MCF 10A (cell line): ENCODE results near the gene MBD3L2. TPM values are rescaled to one million over a fixed set of nuclear protein-coding genes. Genes with fewer than 3 reads are reported as not detected.
A peak's percentile ranks its signal among the peaks of the same experiment; 100 is the strongest.

Experiments
- BruUV-seq: library from RNA; stranded (reverse); fragments of 400-500 nt; replicated peaks from 2 replicates; lab custom pipeline; 2021; lab: Mats Ljungman, UMichigan
- CTCF ChIA-PET: fragments of 300-600 bp; sonication (Branson Sonifier 250); formaldehyde crosslinking; extraction: SDS; loops from one replicate; lab custom pipeline; 2021; ENCODE audit warnings: antibody characterized with exemption, inconsistent platforms; lab: Yijun Ruan, JAX
- POLR2A ChIA-PET: fragments of 300-600, 350-650 bp; sonication (Branson Sonifier 250); formaldehyde crosslinking; extraction: SDS; loops from one replicate; lab custom pipeline; 2020; ENCODE audit warnings: antibody characterized with exemption, inconsistent platforms; lab: Yijun Ruan, JAX
- DNase-seq: peaks from one replicate; pipeline ENCODE4 v3.0.0-alpha.2; 2018; ENCODE audit not compliant: unreplicated experiment
- H3K27ac Mint-ChIP-seq: one replicate; pipeline ENCODE4 v1.8.0; 2022; ENCODE audit warnings: mild to moderate bottlenecking, low read depth, mixed read lengths; ENCODE audit not compliant: unreplicated experiment
- H3K27me3 Mint-ChIP-seq: one replicate; pipeline ENCODE4 v1.8.0; 2022; ENCODE audit warnings: mixed read lengths; ENCODE audit not compliant: insufficient read depth, unreplicated experiment
- H3K36me3 Mint-ChIP-seq: one replicate; pipeline ENCODE4 v1.8.0; 2022; ENCODE audit warnings: mild to moderate bottlenecking, moderate library complexity, mixed read lengths; ENCODE audit not compliant: insufficient read depth, unreplicated experiment
- H3K4me1 Mint-ChIP-seq: one replicate; pipeline ENCODE4 v1.8.0; 2022; ENCODE audit warnings: mixed read lengths; ENCODE audit not compliant: insufficient read depth, unreplicated experiment
- H3K4me3 Mint-ChIP-seq: one replicate; pipeline ENCODE4 v1.8.0; 2022; ENCODE audit warnings: mild to moderate bottlenecking, moderate library complexity, mixed read lengths; ENCODE audit not compliant: unreplicated experiment
- H3K9me3 Mint-ChIP-seq: one replicate; pipeline ENCODE4 v1.8.0; 2022; ENCODE audit warnings: mixed read lengths; ENCODE audit not compliant: unreplicated experiment
- intact Hi-C: fragments of 100-400 bp; cut with micrococcal nuclease; formaldehyde crosslinking; loops from 2 replicates; pipeline ENCODE4 v1.14.1; 2022
- total RNA-seq: library from RNA; stranded (reverse); gene quantifications from 2 replicates; pipeline ENCODE4 v1.2.3, GENCODE V29; 2022
- TF ChIP-seq, protein P1 (sequence below): fragments of 200-600 bp; IDR thresholded peaks from one replicate; pipeline ENCODE4 v1.8.0; 2022; ENCODE audit warnings: antibody characterized with exemption, mild to moderate bottlenecking; ENCODE audit not compliant: unreplicated experiment

Gene MBD3L2
- total RNA-seq, 1 experiment from 2014 or later, result not detected

GRCh38 chr19:7098096-7098495 lies 49.0 kb downstream of the MBD3L2 start:
- BruUV-seq, result no TSS peak
- DNase-seq, result no peak
- no peak overlapping the region for H3K27ac Mint-ChIP-seq
- no peaks in the 10 kb centered on the region for H3K27me3 Mint-ChIP-seq
- ChIA-PET POLR2A (interaction anchor here (0.9 to 1.5 kb wide), 2 partner anchors 28 to 532 kb away, joined by 4 to 5 read pairs; partner anchors contain the start of gene ZNF557), CTCF (interaction anchor here (0.6 kb wide), 1 partner anchor 436 kb away, joined by 3 read pairs; no protein-coding TSS in a partner anchor)
- peaks cover 7% of the 10 kb centered on the region for H3K36me3 Mint-ChIP-seq
- H3K4me3 Mint-ChIP-seq, result peak overlapping the region; percentile 99
- TF ChIP-seq, protein P1, sequence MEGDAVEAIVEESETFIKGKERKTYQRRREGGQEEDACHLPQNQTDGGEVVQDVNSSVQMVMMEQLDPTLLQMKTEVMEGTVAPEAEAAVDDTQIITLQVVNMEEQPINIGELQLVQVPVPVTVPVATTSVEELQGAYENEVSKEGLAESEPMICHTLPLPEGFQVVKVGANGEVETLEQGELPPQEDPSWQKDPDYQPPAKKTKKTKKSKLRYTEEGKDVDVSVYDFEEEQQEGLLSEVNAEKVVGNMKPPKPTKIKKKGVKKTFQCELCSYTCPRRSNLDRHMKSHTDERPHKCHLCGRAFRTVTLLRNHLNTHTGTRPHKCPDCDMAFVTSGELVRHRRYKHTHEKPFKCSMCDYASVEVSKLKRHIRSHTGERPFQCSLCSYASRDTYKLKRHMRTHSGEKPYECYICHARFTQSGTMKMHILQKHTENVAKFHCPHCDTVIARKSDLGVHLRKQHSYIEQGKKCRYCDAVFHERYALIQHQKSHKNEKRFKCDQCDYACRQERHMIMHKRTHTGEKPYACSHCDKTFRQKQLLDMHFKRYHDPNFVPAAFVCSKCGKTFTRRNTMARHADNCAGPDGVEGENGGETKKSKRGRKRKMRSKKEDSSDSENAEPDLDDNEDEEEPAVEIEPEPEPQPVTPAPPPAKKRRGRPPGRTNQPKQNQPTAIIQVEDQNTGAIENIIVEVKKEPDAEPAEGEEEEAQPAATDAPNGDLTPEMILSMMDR, result no peak
- intact Hi-C loops, result no loop called here
- H3K9me3 Mint-ChIP-seq, result peaks cover 7% of the 10 kb centered on the region
- peaks cover 7% of the 10 kb centered on the region for H3K4me1 Mint-ChIP-seq

DNA sequence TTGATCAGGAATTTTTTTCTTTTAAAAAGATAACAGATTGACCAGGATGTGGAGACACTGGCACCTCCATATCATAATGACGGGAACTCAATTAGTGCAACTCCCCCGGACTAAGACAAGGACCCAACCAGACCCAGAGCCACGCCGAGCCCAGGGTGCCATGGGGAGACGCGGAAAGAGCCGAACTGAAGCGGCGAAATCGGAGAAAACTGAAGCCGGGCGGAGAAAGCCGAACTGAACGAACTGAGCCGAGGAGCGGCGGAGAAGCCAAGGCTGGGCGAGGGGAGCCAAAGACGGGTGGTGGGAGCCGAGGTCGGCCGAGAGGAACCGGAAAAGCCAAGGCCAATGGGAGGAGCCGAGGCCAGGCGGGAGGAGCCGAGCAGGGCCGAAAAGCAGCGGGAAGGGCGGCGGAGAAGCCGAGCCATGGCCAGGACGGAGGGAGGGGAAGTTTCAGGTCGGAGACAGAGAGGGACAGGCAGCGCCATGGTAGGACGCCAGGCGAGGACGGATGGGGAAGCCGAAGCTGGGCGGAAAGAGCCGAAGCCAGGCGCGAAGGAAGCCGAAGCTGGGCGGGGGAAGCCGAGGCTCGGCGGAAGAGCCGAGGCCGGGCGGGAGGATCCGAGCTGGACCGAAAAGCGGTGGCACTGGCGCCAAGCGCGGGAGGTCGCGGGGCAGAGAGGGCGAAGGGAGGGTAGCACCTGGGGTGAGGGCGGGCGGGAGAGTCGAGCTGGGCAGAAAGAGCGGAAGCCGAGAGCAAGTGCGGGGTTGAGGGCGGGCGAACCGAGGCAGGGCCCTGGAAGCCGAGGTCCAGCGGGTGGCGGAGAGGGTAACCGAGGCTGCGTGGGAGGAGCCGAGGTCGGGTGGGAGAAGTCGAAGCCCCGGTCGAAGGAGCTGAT lies 49.8 kb downstream of the MBD3L2 start:
- TF ChIP-seq, protein P1, result no peak
- Mint-ChIP-seq H3K9me3 (peaks cover 7% of the 10 kb centered on the region), H3K4me1 (peaks cover 7% of the 10 kb centered on the region), H3K27ac (peak overlapping the region; percentile 96), H3K4me3 (peak overlapping the region; percentile 99), H3K36me3 (peaks cover 7% of the 10 kb centered on the region), H3K27me3 (no peaks in the 10 kb centered on the region)
- ChIA-PET CTCF (interaction anchor here (0.5 to 2.0 kb wide), 11 partner anchors 14 to 488 kb away, joined by 3 to 5 read pairs (median 3); no protein-coding TSS in a partner anchor), POLR2A (interaction anchor here (0.6 to 1.5 kb wide), 7 partner anchors 13 to 531 kb away, joined by 3 to 13 read pairs (median 4); partner anchors contain the start of genes MCOLN1 and ZNF557)
- no TSS peak for BruUV-seq
- peak; percentile 92 for DNase-seq
- intact Hi-C loops, result no loop called here

DNA sequence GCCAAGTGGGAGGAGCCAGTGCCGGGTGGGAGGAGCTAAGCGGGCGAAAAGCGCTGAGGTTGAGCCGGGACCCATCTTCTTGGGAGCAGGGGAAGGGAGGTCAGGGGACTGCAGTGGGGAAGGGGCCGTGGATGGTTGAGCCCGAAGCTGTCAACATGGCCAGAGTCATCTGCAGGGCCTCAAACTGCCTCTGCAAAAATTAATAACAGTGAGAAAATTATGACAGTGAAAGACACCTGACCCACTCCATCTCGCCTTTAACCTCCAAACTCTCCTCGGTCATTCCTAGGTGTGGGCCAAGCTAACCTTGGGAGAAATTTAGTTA lies 50.4 kb downstream of the MBD3L2 start:
- peaks cover 7% of the 10 kb centered on the region for H3K4me1 Mint-ChIP-seq
- peaks cover 7% of the 10 kb centered on the region for H3K9me3 Mint-ChIP-seq
- H3K27me3 Mint-ChIP-seq, result no peaks in the 10 kb centered on the region
- peak overlapping the region; percentile 96 for H3K27ac Mint-ChIP-seq
- H3K36me3 Mint-ChIP-seq, result peaks cover 7% of the 10 kb centered on the region
- no peak for DNase-seq
- BruUV-seq, result no TSS peak
- POLR2A ChIA-PET, result interaction anchor here (0.5 to 1.5 kb wide), 8 partner anchors 14 to 531 kb away, joined by 3 to 13 read pairs (median 4); partner anchors contain the start of genes MCOLN1 and ZNF557
- TF ChIP-seq, protein P1, result no peak
- CTCF ChIA-PET, result interaction anchor here (0.5 to 2.0 kb wide), 10 partner anchors 15 to 488 kb away, joined by 3 to 5 read pairs (median 4); no protein-coding TSS in a partner anchor
- intact Hi-C loops, result no loop called here
- peak overlapping the region; percentile 99 for H3K4me3 Mint-ChIP-seq

Other genes starting within 250 kb of the MBD3L2 start
- not detected in 2 replicates for gene ADGRE1, start 161.7 kb upstream of the MBD3L2 start, total RNA-seq
- not detected in 2 replicates for gene MBD3L2B, start 27.9 kb upstream of the MBD3L2 start, total RNA-seq
- not detected in 2 replicates for gene MBD3L5, start 18.7 kb upstream of the MBD3L2 start, total RNA-seq
- gene MBD3L4, start 9.1 kb upstream of the MBD3L2 start, total RNA-seq, result not detected in 2 replicates
- gene MBD3L3, start 9.4 kb downstream of the MBD3L2 start, total RNA-seq, result not detected in 2 replicates
- 9.6 and 11.8 TPM in 2 replicates for gene ZNF557, start 20.4 kb downstream of the MBD3L2 start, total RNA-seq
- 8.8 and 11.8 TPM in 2 replicates for gene INSR, start 245.1 kb downstream of the MBD3L2 start, total RNA-seq